Large intestine (tissue), 3 donors: ENCODE data around the gene DAD1. TPM values are rescaled to one million over a fixed set of nuclear protein-coding genes. Genes with fewer than 3 reads are reported as not detected.
"Not testable (repeated sequence)": the region's sequence is repeated elsewhere in the genome, so short reads cannot be mapped to it uniquely, and the experiment has no call there.

Experiments used
- DNase-seq, 2 donors: peaks; one replicate each; pipeline versions ENCODE4 v3.0.0 to v3.0.0-alpha.2; 2013
- H3K27ac ChIP-seq: one replicate; pipeline ENCODE4 v1.5.1; 2013; ENCODE audit warnings: low read length
- H3K27me3 ChIP-seq: 2 replicates; pipeline ENCODE4 v1.6.1; 2013; ENCODE audit warnings: low read length; ENCODE audit not compliant: control insufficient read depth, insufficient read depth
- H3K36me3 ChIP-seq: 2 replicates; pipeline ENCODE4 v1.6.1; 2013; ENCODE audit warnings: low read length; ENCODE audit not compliant: control insufficient read depth, insufficient read depth
- H3K4me1 ChIP-seq: one replicate; pipeline ENCODE4 v1.6.1; 2013; ENCODE audit warnings: low read length; ENCODE audit not compliant: control insufficient read depth, insufficient read depth
- H3K4me3 ChIP-seq: one replicate; pipeline ENCODE4 v1.5.1; 2013; ENCODE audit warnings: low read length
- H3K9me3 ChIP-seq: one replicate; pipeline ENCODE4 v1.6.1; 2013; ENCODE audit warnings: mild to moderate bottlenecking, low read depth, low read length, moderate library complexity; ENCODE audit not compliant: control insufficient read depth
- WGBS: methylation state at CpG from one replicate; pipeline ENCODE4 v1.1.5; 2013; ENCODE audit warnings: low lambda C conversion rate; ENCODE audit not compliant: insufficient coverage; 5-methylcytosine and 5-hydroxymethylcytosine counted together
- polyA plus RNA-seq: library from polyadenylated mRNA; unstranded; fragments of 120-200 nt; gene quantifications from one replicate; pipeline ENCODE4 v1.2.1, GENCODE V29; 2013

DAD1 gene
- polyA plus RNA-seq, 1 donor: 206 TPM

DNA sequence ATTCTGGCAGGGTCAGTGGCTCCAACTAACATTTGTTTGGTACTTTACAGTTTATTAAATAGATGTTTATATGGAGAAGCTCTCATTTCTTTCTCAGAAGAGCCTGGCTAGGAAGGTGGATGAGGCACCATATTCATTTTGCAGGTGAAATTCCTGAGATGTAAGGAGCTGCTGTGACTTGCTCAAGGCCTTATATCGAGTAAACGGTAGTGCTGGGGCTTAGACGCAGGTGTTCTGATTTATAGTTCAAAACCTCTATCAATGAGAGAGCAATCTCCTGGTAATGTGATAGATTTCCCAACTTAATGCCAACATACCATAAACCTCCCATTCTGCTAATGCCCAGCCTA lies 42.3 kb downstream of the DAD1 start:
- no CpG with 5 or more reads among the region's 3 CpGs for WGBS
- no peaks in the 10 kb centered on the region for H3K9me3 ChIP-seq
- no peak for DNase-seq
- H3K27ac ChIP-seq: peak overlapping the region; percentile 23
- H3K4me3 ChIP-seq: no peak overlapping the region
- no peaks in the 10 kb centered on the region for H3K27me3 ChIP-seq
- peaks cover 19% of the 10 kb centered on the region for H3K4me1 ChIP-seq
- no peaks in the 10 kb centered on the region for H3K36me3 ChIP-seq

DNA sequence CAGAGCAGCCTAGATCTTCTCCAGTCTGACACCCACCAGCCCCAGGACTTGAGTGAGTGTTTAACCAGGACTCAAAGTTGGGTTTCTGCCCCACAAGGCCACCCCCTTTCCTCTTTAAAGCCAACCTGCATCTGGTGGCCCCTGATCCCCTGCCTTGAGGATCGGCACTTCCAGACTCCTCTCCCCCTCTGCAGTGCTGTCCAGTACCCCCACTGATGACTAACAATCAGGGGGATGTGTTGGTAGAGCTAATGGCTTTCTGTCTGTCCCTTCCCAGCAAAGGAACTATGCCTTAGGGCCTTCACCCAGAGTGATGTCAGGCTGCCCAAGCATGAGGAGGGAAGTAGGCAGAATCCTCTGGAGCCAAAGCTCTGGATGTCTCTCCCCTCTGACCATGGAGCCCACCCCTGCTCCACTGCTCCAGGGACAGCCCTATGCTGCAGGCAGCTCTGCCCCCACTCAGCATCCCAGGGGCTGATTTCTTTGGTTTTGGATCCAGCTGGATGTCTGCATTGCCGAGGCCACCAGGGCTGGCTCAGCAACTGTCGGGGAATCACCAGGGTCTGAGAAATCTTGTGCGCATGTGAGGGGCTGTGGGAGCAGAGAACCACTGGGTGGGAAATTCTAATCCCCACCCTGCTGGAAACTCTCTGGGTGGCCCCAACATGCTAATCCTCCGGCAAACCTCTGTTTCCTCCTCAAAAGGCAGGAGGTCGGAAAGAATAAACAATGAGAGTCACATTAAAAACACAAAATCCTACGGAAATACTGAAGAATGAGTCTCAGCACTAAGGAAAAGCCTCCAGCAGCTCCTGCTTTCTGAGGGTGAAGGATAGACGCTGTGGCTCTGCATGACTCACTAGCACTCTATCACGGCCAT lies 42.9 kb downstream of the DAD1 start:
- peak in 1 of 2 donors; percentile 36 for DNase-seq
- Histone ChIP-seq H3K9me3 (no peaks in the 10 kb centered on the region), H3K4me1 (peaks cover 19% of the 10 kb centered on the region), H3K27ac (peak overlapping the region; percentile 23), H3K4me3 (no peak overlapping the region), H3K36me3 (no peaks in the 10 kb centered on the region), H3K27me3 (no peaks in the 10 kb centered on the region)
- WGBS: no CpG with 5 or more reads among the region's 9 CpGs

DNA sequence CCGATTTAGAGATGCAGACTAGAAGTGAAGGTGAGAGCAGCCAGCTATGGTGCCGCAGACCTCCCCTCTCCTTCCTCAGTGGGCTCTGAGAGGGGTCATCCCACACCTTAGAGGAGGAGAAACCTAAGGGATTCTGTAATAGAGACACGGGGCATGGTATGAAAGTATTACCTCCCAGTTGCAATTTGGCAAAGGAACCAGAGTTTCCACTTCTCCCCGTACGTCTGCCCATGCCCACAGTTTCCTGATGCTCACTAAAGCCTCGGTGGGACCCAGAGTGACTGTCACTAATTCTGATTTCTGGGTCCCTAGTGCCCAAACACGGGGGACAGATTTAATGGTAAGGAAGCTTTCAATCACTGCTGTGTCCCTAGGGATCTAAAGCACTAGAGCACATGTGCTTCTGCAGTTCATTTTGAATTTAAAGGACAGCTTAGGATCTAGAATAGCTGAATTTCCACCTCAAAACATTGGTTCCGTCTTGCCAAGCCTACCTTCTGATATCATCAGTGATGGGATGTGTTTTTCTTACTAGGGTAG lies 44.1 kb downstream of the DAD1 start:
- no peaks in the 10 kb centered on the region for H3K27me3 ChIP-seq
- H3K27ac ChIP-seq: no peak overlapping the region
- no peaks in the 10 kb centered on the region for H3K36me3 ChIP-seq
- 86% methylated on average over 1 of the region's 8 CpGs for WGBS
- DNase-seq: no peak
- H3K9me3 ChIP-seq: no peaks in the 10 kb centered on the region
- H3K4me3 ChIP-seq: no peak overlapping the region
- peaks cover 18% of the 10 kb centered on the region for H3K4me1 ChIP-seq

DNA sequence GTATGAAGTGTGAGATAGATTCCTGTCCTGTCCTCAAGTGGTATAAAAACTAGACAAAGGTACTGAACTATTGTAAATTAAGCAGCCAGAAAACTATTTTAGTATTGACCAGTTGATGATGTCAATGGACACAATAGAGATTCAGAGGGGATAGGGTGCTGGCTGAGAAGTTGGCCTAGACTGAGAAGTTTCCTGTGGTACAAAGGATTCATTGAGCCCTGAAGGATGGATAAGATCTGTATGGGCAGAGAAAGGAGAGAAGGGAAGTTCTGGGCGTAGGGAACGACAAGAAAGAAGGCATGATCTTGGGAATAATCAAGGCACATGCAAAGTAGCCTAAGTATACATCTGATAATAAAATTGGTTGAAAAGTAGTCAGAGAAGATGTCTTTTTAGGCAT lies 44.6 kb downstream of the DAD1 start:
- WGBS: no CpG with 5 or more reads among the region's 2 CpGs
- H3K4me3 ChIP-seq: no peak overlapping the region
- H3K4me1 ChIP-seq: peaks cover 16% of the 10 kb centered on the region
- H3K9me3 ChIP-seq: no peaks in the 10 kb centered on the region
- H3K27ac ChIP-seq: no peak overlapping the region
- DNase-seq: no peak
- no peaks in the 10 kb centered on the region for H3K36me3 ChIP-seq
- no peaks in the 10 kb centered on the region for H3K27me3 ChIP-seq

DNA sequence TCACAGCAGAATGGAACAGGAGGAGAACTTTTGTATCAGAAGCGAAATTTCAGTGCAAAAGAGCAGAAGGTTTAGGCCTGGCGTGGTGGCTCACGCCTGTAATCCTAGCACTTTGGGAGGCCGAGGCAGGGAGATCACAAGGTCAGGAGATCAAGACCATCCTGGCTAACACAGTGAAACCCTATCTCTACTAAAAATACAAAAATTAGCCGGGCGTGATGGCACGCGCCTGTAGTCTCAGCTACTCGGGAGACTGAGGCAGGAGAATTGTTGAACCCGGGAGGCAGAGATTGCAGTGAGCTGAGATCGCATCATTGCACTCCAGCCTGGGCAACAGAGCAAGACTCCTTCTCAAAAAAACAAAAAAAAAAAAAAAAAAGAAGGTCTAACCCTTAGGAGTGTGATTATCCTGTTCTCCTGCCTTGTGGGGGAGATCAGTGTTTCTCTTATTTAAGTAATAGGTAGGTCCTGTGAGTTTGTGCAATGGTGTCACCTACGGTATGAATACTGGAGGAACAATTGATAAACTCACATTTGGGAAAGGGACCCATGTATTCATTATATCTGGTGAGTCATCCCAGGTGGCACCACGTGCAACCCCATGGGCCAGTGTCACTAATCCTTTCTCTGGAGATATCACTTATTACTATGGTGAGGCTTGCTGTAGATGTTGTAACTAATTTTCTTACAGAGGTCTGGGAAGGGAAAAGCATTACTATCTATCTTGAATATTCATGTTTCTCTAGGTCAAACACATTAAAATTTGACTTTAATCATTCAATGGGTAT lies 45.3 kb downstream of the DAD1 start:
- H3K27me3 ChIP-seq, H3K36me3 ChIP-seq, H3K9me3 ChIP-seq, DNase-seq, H3K4me1 ChIP-seq, H3K4me3 ChIP-seq, H3K27ac ChIP-seq: not testable (repeated sequence)
- WGBS: 60% methylated on average over 1 of the region's 13 CpGs

DNA sequence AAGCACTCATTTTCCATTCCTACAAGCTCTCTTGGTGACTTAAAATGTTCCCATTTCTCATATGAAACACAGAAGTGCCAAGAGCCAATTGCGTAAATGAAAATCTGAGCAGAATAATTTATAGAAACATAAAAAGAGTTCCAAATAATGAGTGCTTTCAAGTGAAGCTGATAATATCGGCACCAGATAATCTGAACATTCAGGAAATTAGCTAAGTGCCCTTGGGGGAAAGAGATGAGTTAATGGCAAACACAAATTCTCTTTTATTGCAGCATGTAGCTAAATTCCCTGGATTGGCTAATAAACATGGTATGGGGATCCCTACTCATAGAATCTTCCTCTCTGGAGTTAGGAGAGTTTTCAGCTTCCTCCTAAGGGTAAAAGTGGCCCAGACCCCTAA lies 46.7 kb downstream of the DAD1 start:
- Histone ChIP-seq H3K27me3 (no peaks in the 10 kb centered on the region), H3K4me3 (no peak overlapping the region), H3K36me3 (no peaks in the 10 kb centered on the region), H3K27ac (no peak overlapping the region), H3K4me1 (no peaks in the 10 kb centered on the region), H3K9me3 (no peaks in the 10 kb centered on the region)
- no peak for DNase-seq
- WGBS: 50% methylated on average over 2 of the region's 2 CpGs

DNA sequence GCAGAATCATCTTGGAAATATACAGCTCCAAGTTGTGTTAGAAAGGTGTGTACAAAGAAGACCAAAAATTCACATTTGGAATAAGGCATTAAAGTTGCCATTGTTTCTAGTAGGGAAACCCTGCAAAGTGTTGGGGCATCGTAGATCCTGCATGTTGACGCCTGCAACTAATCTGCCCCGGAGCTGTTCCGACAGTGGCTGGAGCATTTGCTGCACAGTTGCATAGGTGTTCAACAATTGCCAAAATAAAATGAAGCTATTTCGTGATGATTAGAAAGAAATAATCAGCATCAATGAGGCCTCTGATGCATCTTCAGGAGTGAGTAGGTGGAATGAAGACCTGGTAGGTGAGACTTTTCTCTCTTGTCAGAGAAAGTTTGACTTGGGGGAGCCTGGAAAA lies 47.3 kb downstream of the DAD1 start:
- Histone ChIP-seq H3K27me3 (no peaks in the 10 kb centered on the region), H3K4me3 (no peak overlapping the region), H3K36me3 (no peaks in the 10 kb centered on the region), H3K27ac (no peak overlapping the region), H3K4me1 (no peaks in the 10 kb centered on the region), H3K9me3 (no peaks in the 10 kb centered on the region)
- DNase-seq: no peak
- no CpG with 5 or more reads among the region's 5 CpGs for WGBS

DNA sequence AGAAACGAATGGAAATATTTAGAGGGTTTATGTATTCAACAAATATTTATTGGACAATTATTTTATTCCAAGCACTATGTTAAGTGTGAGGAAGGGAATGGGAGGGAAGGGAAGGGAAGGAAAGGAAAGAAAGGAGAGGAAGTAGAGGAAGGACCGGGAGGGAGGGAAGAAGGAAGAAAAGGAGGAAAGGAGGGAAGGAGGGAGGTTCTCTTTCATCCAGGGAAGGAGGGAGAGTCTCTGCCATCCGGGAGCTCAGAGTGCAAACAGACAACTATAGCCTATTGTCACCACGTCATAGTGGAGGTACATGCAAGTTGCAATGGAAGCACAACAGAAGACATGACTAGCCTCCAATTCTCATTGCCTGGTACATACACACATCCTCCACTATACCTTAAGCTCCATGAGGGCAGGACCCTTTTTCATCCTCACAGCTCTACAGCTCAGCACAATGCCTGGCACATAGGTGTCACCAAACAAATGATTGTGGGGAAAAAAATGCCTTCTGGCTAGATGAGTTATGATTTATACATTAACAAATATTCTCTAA lies 48.1 kb downstream of the DAD1 start:
- 68% methylated on average over 2 of the region's 4 CpGs for WGBS

DNA sequence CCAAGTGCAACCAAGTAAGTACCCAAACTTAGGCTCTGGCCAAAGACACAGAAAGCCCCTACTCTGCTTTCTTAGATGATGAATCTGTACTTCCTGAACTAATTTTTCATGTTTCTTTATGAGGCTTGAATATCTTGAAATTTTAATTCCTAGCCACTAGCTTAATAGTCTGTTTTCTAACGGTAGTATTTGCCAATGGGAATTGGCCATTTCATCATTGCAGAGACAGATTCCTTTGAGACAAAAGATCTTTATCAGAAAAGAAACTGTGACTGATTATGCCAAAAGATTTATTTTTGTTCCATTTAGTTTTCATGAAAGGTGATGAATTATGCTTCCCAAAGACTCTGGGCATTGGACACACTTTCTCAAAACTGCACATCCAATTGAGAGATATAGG lies 48.7 kb downstream of the DAD1 start:
- DNase-seq: no peak
- Histone ChIP-seq H3K27ac (no peak overlapping the region), H3K27me3 (no peaks in the 10 kb centered on the region), H3K4me1 (no peaks in the 10 kb centered on the region), H3K9me3 (no peaks in the 10 kb centered on the region), H3K4me3 (no peak overlapping the region), H3K36me3 (no peaks in the 10 kb centered on the region)
- no CpG with 5 or more reads among the region's 1 CpG for WGBS

More for the DNA sequence above, 48.1 kb downstream of the DAD1 start:
- H3K9me3 ChIP-seq: no peaks in the 10 kb centered on the region
- no peaks in the 10 kb centered on the region for H3K36me3 ChIP-seq
- H3K27me3 ChIP-seq: no peaks in the 10 kb centered on the region
- H3K4me3 ChIP-seq: no peak overlapping the region
- no peak overlapping the region for H3K27ac ChIP-seq
- no peaks in the 10 kb centered on the region for H3K4me1 ChIP-seq
- DNase-seq: no peak

DNA sequence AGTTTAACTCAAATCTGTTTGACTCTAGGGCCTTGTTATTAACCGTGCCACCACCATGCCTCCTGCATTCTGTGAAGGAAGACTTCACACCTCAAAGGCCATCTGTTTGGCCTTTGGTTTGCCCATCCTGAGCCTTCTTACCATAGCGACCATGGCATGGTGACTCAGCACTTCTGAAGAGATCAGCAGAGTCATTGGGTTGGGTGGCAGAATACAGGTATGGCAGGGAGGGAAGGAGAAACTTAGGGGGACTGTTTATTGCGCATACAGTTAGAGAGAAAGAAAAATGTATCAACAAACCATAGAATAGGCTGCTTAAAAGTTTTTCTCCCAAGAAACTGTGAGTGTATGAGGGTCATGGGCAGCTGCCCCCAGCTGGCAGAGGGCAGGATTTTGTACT lies 49.2 kb downstream of the DAD1 start:
- no peak overlapping the region for H3K4me3 ChIP-seq
- H3K4me1 ChIP-seq: no peaks in the 10 kb centered on the region
- H3K27me3 ChIP-seq: no peaks in the 10 kb centered on the region
- no peak overlapping the region for H3K27ac ChIP-seq
- no peaks in the 10 kb centered on the region for H3K36me3 ChIP-seq
- no peaks in the 10 kb centered on the region for H3K9me3 ChIP-seq
- DNase-seq: no peak
- no CpG with 5 or more reads among the region's 3 CpGs for WGBS
